HEK293 (cell line): ENCODE measurements around the gene TMEM61.

Source experiments
- CTCF ChIA-PET: fragments of 350-600 bp; formaldehyde crosslinking; extraction: SDS; loops from one replicate; lab custom pipeline; 2021; ENCODE audit warnings: antibody characterized with exemption; lab: Yijun Ruan, JAX
- POLR2A ChIA-PET: fragments of 300-600 bp; formaldehyde crosslinking; extraction: SDS; loops from one replicate; lab custom pipeline; 2020; ENCODE audit warnings: antibody characterized with exemption, inconsistent platforms; lab: Yijun Ruan, JAX
- H3K27ac ChIP-seq: fragments of 200-500 bp; sonication (Bioruptor generic); 2 replicates; pipeline ENCODE4 v1.5.1; 2014; ENCODE audit warnings: low read depth, low read length, control low read depth, inconsistent platforms; ENCODE audit errors: extremely low read depth
- H3K36me3 ChIP-seq, 2 experiments: fragments of 200-500 bp in 1 of 2; sonication (Bioruptor generic) in 1 of 2; 1 replicate in 1 of 2; 2 replicates in 1 of 2; pipeline ENCODE4 v1.5.1; 2014 to 2017; ENCODE audit warnings: inconsistent platforms in 2 of 2, low read length in 2 of 2; ENCODE audit not compliant: control insufficient read depth in 2 of 2, insufficient read depth in 1 of 2
- H3K4me1 ChIP-seq: fragments of 200-500 bp; sonication (Bioruptor generic); 2 replicates; pipeline ENCODE4 v1.5.1; 2014; ENCODE audit warnings: mild to moderate bottlenecking, low read length, inconsistent platforms; ENCODE audit not compliant: control insufficient read depth, insufficient read depth
- H3K4me3 ChIP-seq: 2 replicates; pipeline ENCODE4 v1.5.1; 2011; ENCODE audit warnings: low read depth, mild to moderate bottlenecking, control low read depth, low read length, moderate library complexity
- H3K9me3 ChIP-seq: fragments of 200-500 bp; sonication (Bioruptor generic); 2 replicates; pipeline ENCODE4 v1.5.1; 2014; ENCODE audit warnings: low read depth, low read length, inconsistent platforms; ENCODE audit not compliant: control insufficient read depth, insufficient read depth
- RBAK ChIP-seq: fragments of 450-650 bp; formaldehyde crosslinking; IDR thresholded peaks from 2 replicates; pipeline ENCODE4 v1.5.1; 2016; ENCODE audit warnings: missing biosample characterization, missing genetic modification characterization
- SCRT2 ChIP-seq: fragments of 450-650 bp; formaldehyde crosslinking; IDR thresholded peaks from 2 replicates; pipeline ENCODE4 v1.5.1; 2016; ENCODE audit warnings: missing biosample characterization, missing genetic modification characterization
- YY1 ChIP-seq: fragments of 450-650 bp; formaldehyde crosslinking; IDR thresholded peaks from 2 replicates; pipeline ENCODE4 v1.5.1; 2018; ENCODE audit warnings: missing biosample characterization, missing genetic modification characterization
- ZBTB8A ChIP-seq: fragments of 450-650 bp; formaldehyde crosslinking; IDR thresholded peaks from 2 replicates; pipeline ENCODE4 v1.5.1; 2016; ENCODE audit warnings: missing biosample characterization, missing genetic modification characterization
- ZNF133 ChIP-seq: fragments of 450-650 bp; formaldehyde crosslinking; IDR thresholded peaks from 2 replicates; pipeline ENCODE4 v1.5.1; 2016; ENCODE audit warnings: missing biosample characterization, missing genetic modification characterization
- ZNF16 ChIP-seq: fragments of 450-650 bp; formaldehyde crosslinking; IDR thresholded peaks from 2 replicates; pipeline ENCODE4 v1.5.1; 2016; ENCODE audit warnings: low read depth, missing biosample characterization, missing genetic modification characterization
- ZNF274 ChIP-seq, 2 experiments: fragments of 200-500 bp in 1 of 2; fragments of 450-650 bp in 1 of 2; sonication (Bioruptor generic) in 1 of 2; formaldehyde crosslinking in 1 of 2; IDR thresholded peaks; 2 replicates each; pipeline versions ENCODE4 v1.5.1 to v1.6.1; 2014 to 2016; ENCODE audit warnings: borderline replicate concordance in 1 of 2, inconsistent platforms in 1 of 2, low read length in 1 of 2, missing biosample characterization in 1 of 2, missing genetic modification characterization in 1 of 2
- ZNF335 ChIP-seq: fragments of 450-650 bp; formaldehyde crosslinking; conservative IDR thresholded peaks from 2 replicates; pipeline ENCODE4 v1.5.1; 2016; ENCODE audit warnings: missing biosample characterization, missing genetic modification characterization
- ZNF394 ChIP-seq: fragments of 450-650 bp; formaldehyde crosslinking; IDR thresholded peaks from 2 replicates; pipeline ENCODE4 v1.5.1; 2016; ENCODE audit warnings: missing biosample characterization, missing genetic modification characterization, mild to moderate bottlenecking, moderate library complexity, borderline replicate concordance
- ZNF514 ChIP-seq: fragments of 450-650 bp; formaldehyde crosslinking; IDR thresholded peaks from 2 replicates; pipeline ENCODE4 v1.5.1; 2016; ENCODE audit warnings: missing biosample characterization, missing genetic modification characterization
- ZNF555 ChIP-seq: fragments of 450-650 bp; formaldehyde crosslinking; conservative IDR thresholded peaks from 2 replicates; pipeline ENCODE4 v1.5.1; 2017; ENCODE audit warnings: missing biosample characterization, mild to moderate bottlenecking, missing genetic modification characterization, inconsistent platforms
- ZNF777 ChIP-seq: fragments of 450-650 bp; formaldehyde crosslinking; IDR thresholded peaks from 2 replicates; pipeline ENCODE4 v1.5.1; 2017; ENCODE audit warnings: missing biosample characterization, missing genetic modification characterization, borderline replicate concordance
- ZSCAN16 ChIP-seq: fragments of 450-650 bp; formaldehyde crosslinking; IDR thresholded peaks from 2 replicates; pipeline ENCODE4 v1.5.1; 2016; ENCODE audit warnings: missing biosample characterization, missing genetic modification characterization
- ZSCAN23 ChIP-seq: fragments of 450-650 bp; formaldehyde crosslinking; IDR thresholded peaks from 2 replicates; pipeline ENCODE4 v1.5.1; 2016; ENCODE audit warnings: missing biosample characterization, missing genetic modification characterization
- TF ChIP-seq, protein P1 (sequence below): fragments of 450-650 bp; formaldehyde crosslinking; IDR thresholded peaks from 2 replicates; pipeline ENCODE4 v1.5.1; 2016; ENCODE audit warnings: missing biosample characterization, missing genetic modification characterization
- TF ChIP-seq, protein P2 (sequence below): fragments of 450-650 bp; formaldehyde crosslinking; IDR thresholded peaks from 2 replicates; pipeline ENCODE4 v1.5.1; 2016; ENCODE audit warnings: missing biosample characterization, missing genetic modification characterization
- TF ChIP-seq, protein P3 (sequence below): fragments of 450-650 bp; formaldehyde crosslinking; IDR thresholded peaks from 2 replicates; pipeline ENCODE4 v1.5.1; 2017; ENCODE audit warnings: missing biosample characterization, missing genetic modification characterization

TMEM61 gene

DNA sequence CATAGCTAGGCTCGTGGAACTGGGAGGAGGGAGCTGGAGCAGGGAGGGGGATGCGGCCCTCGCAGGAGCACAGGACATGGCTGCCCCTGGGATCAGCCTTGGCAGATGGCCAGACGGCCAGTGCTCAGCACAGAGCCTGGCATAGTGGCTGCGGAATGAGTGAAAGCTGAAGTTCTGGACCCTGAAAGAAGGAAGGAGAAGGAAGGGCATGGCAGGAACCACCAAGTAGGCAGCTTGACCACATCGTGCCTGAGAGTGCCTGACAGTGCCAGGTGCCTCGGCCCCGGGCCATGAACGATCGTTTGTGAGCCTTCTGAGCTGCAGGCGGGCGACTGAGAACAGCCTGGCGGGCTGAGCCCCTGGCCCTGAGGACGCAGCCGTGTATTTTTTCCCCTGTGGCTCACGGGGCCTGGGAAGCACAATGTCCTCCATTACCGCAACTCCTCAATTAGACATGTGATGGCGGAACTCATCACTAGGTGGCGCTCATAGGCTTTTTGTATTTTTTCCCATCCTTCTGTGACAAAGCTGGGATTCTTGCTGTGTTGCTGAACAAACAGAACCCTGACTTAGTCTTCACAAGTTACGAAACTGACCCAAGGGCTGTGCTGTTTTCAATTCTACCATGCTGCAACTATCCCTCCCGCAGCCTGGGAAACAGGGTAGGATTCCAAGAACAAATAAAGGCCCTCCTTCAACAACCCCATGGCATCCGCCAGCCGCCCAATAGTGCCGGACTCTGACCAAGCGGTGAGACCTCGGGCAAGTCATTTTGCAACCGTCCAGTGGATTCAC lies 29.9 kb upstream of the TMEM61 start (continued):
- TF ChIP-seq YY1 (tag by site-specific recombination) = peak; percentile 77; the same call in 1 of the 2 replicates
- TF ChIP-seq ZSCAN23 (tag by site-specific recombination) = no peak
- TF ChIP-seq ZNF335 (tag by site-specific recombination) = peak; percentile 61
- TF ChIP-seq, protein P1, sequence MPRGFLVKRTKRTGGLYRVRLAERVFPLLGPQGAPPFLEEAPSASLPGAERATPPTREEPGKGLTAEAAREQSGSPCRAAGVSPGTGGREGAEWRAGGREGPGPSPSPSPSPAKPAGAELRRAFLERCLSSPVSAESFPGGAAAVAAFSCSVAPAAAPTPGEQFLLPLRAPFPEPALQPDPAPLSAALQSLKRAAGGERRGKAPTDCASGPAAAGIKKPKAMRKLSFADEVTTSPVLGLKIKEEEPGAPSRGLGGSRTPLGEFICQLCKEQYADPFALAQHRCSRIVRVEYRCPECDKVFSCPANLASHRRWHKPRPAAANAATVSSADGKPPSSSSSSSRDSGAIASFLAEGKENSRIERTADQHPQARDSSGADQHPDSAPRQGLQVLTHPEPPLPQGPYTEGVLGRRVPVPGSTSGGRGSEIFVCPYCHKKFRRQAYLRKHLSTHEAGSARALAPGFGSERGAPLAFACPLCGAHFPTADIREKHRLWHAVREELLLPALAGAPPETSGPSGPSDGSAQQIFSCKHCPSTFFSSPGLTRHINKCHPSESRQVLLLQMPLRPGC (tag by site-specific recombination) = no peak
- TF ChIP-seq, protein P2, sequence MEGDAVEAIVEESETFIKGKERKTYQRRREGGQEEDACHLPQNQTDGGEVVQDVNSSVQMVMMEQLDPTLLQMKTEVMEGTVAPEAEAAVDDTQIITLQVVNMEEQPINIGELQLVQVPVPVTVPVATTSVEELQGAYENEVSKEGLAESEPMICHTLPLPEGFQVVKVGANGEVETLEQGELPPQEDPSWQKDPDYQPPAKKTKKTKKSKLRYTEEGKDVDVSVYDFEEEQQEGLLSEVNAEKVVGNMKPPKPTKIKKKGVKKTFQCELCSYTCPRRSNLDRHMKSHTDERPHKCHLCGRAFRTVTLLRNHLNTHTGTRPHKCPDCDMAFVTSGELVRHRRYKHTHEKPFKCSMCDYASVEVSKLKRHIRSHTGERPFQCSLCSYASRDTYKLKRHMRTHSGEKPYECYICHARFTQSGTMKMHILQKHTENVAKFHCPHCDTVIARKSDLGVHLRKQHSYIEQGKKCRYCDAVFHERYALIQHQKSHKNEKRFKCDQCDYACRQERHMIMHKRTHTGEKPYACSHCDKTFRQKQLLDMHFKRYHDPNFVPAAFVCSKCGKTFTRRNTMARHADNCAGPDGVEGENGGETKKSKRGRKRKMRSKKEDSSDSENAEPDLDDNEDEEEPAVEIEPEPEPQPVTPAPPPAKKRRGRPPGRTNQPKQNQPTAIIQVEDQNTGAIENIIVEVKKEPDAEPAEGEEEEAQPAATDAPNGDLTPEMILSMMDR (tag by site-specific recombination) = peak; percentile 78
- TF ChIP-seq ZNF777 (tag by site-specific recombination) = no peak
- no peak for TF ChIP-seq SCRT2

DNA sequence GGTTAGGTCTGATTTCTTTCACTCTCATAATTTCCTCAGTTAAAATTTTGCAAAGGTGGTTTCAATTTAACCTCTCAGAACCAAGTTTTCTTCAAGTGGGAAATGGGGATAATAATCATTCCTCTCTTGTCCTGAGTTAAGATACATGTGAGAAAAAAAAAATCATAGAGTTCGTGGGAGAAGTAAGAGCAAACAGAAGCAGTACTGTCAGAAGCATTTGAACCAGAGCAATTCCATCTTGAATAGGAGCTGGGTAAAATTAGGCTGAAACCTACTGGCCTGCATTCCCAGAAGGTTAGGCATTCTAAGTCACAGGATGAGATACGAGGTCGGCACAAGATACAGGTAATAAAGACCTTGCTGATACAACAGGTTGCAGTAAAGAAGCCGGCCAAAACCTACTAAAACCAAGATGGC lies 28.6 kb upstream of the TMEM61 start:
- ChIA-PET POLR2A (no interaction called here), CTCF (interaction anchor here (0.6 to 8.3 kb wide), 11 partner anchors 12 to 1406 kb away, joined by 3 to 172 read pairs (median 5); partner anchors contain the start of gene BSND)
- Histone ChIP-seq H3K27ac (no peak overlapping the region), H3K4me1 (no peaks in the 10 kb centered on the region), H3K36me3 (no peaks in the 10 kb centered on the region), H3K4me3 (no peak overlapping the region), H3K9me3 (no peaks in the 10 kb centered on the region)
- no peak for TF ChIP-seq ZBTB8A (tag by site-specific recombination)
- TF ChIP-seq ZNF394 (tag by site-specific recombination) = no peak
- no peak for TF ChIP-seq RBAK
- no peak for TF ChIP-seq ZNF514 (tag by site-specific recombination)
- TF ChIP-seq ZNF16 = no peak
- no peak for TF ChIP-seq ZNF274 (IDR thresholded peaks at IDR 0.05; ENCODE audit: low read length)
- TF ChIP-seq ZNF274 (tag by site-specific recombination; IDR thresholded peaks at IDR 0.05; ENCODE audit: borderline replicate concordance) = no peak
- TF ChIP-seq, protein P3, sequence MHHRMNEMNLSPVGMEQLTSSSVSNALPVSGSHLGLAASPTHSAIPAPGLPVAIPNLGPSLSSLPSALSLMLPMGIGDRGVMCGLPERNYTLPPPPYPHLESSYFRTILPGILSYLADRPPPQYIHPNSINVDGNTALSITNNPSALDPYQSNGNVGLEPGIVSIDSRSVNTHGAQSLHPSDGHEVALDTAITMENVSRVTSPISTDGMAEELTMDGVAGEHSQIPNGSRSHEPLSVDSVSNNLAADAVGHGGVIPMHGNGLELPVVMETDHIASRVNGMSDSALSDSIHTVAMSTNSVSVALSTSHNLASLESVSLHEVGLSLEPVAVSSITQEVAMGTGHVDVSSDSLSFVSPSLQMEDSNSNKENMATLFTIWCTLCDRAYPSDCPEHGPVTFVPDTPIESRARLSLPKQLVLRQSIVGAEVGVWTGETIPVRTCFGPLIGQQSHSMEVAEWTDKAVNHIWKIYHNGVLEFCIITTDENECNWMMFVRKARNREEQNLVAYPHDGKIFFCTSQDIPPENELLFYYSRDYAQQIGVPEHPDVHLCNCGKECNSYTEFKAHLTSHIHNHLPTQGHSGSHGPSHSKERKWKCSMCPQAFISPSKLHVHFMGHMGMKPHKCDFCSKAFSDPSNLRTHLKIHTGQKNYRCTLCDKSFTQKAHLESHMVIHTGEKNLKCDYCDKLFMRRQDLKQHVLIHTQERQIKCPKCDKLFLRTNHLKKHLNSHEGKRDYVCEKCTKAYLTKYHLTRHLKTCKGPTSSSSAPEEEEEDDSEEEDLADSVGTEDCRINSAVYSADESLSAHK (tag by site-specific recombination) = no peak
- TF ChIP-seq ZNF555 (tag by site-specific recombination) = no peak
- TF ChIP-seq ZNF133 (tag by site-specific recombination) = no peak
- TF ChIP-seq ZSCAN16 (tag by site-specific recombination) = no peak
